K562 (cell line): Measurements from ENCODE around the gene DBNL. TPM values are rescaled to one million over a fixed set of nuclear protein-coding genes. Genes with fewer than 3 reads are reported as not detected.

Experiments used
- ATAC-seq: fragments of 200-7000 bp; cut with Tn5 transposase; 3 replicates; pipeline ENCODE4 v1.9.1; 2020; ENCODE audit warnings: moderate library complexity
- BruUV-seq: library from RNA; stranded (reverse); fragments of 400-500 nt; replicated peaks from 2 replicates; lab custom pipeline; 2021; lab: Mats Ljungman, UMichigan
- CTCF ChIA-PET: fragments of 300-600 bp; formaldehyde crosslinking; extraction: SDS; loops from one replicate; lab custom pipeline; 2021; ENCODE audit warnings: low intra/inter-chr PET ratio; lab: Yijun Ruan, JAX
- POLR2A ChIA-PET: fragments of 300-600, 350-650 bp; sonication (Branson Sonifier 250); formaldehyde crosslinking; extraction: SDS; loops from one replicate; lab custom pipeline; 2021; ENCODE audit warnings: antibody characterized with exemption, inconsistent platforms; lab: Yijun Ruan, JAX
- DNase-seq, 4 experiments: peaks; one replicate each; pipeline versions ENCODE4 v3.0.0 to v3.0.0-alpha.2; 2011 to 2018; ENCODE audit warnings: low spot score in 3 of 4, mixed read lengths in 3 of 4; ENCODE audit errors: extremely low read depth in 1 of 4
- FAIRE-seq: peaks from 2 replicates; lab custom pipeline; 2011; peaks lifted over from hg19 to GRCh38; lab: Jason Lieb, UNC
- H2AFZ ChIP-seq: 2 replicates; pipeline ENCODE4 v1.6.0; 2011; ENCODE audit warnings: low read depth, low read length, control low read depth, inconsistent platforms
- H3K27ac ChIP-seq: fragments of 200-600 bp; 3 replicates; pipeline ENCODE4 v1.8.0; 2011; ENCODE audit warnings: low read depth, mild to moderate bottlenecking, control low read depth, inconsistent platforms, low read length, moderate library complexity, mixed read lengths; ENCODE audit errors: extremely low read depth
- H3K27me3 ChIP-seq, 2 experiments: fragments of 300-600 bp in 1 of 2; 2 replicates in 1 of 2; 3 replicates in 1 of 2; pipeline versions ENCODE4 v1.6.0 to v1.8.0; 2011; ENCODE audit warnings: inconsistent platforms in 2 of 2, low read length in 2 of 2, mild to moderate bottlenecking in 1 of 2, mixed read lengths in 1 of 2, moderate library complexity in 1 of 2; ENCODE audit not compliant: control insufficient read depth in 2 of 2, insufficient read depth in 2 of 2
- H3K36me3 ChIP-seq: fragments of 300-600 bp; 3 replicates; pipeline ENCODE4 v1.8.0; 2011; ENCODE audit warnings: mild to moderate bottlenecking, low read length, inconsistent platforms; ENCODE audit not compliant: control insufficient read depth, insufficient read depth
- H3K4me1 ChIP-seq, 2 experiments: fragments of 200-600 bp in 1 of 2; replicated peaks in 1 of 2; 2 replicates in 1 of 2; 3 replicates in 1 of 2; pipeline versions ENCODE4 v1.5.1 to v1.8.0; 2011; ENCODE audit warnings: inconsistent platforms in 2 of 2, low read length in 2 of 2, mild to moderate bottlenecking in 1 of 2, mixed read lengths in 1 of 2, moderate library complexity in 1 of 2; ENCODE audit not compliant: control insufficient read depth in 2 of 2, insufficient read depth in 2 of 2
- H3K4me2 ChIP-seq: 2 replicates; pipeline ENCODE4 v1.6.1; 2011; ENCODE audit warnings: low read length, control low read depth, inconsistent platforms, mixed read lengths; ENCODE audit not compliant: insufficient read depth
- H3K4me3 ChIP-seq: fragments of 200-600 bp; sonication (generic), shearing (Covaris generic); 2 replicates; pipeline ENCODE4 v1.5.1; 2016; ENCODE audit warnings: control low read depth, inconsistent platforms
- H3K79me2 ChIP-seq: fragments of 200-600 bp; 3 replicates; pipeline ENCODE4 v1.8.0; 2011; ENCODE audit warnings: low read length, inconsistent platforms; ENCODE audit not compliant: control insufficient read depth, insufficient read depth
- H3K9ac ChIP-seq, 2 experiments: 2 replicates each; pipeline versions ENCODE4 v1.6.0 to v1.6.1; 2011; ENCODE audit warnings: low read depth in 2 of 2, low read length in 2 of 2, control low read depth in 1 of 2, inconsistent platforms in 1 of 2, mild to moderate bottlenecking in 1 of 2, mixed read lengths in 1 of 2; ENCODE audit not compliant: insufficient read depth in 1 of 2
- H3K9me1 ChIP-seq: one replicate; pipeline ENCODE4 v1.6.0; 2011; ENCODE audit warnings: inconsistent platforms, mild to moderate bottlenecking, low read length, moderate library complexity; ENCODE audit not compliant: control insufficient read depth, insufficient read depth
- H3K9me3 ChIP-seq: replicated peaks from 2 replicates; pipeline ENCODE4 v1.5.1; 2011; ENCODE audit warnings: low read depth, low read length, inconsistent platforms; ENCODE audit not compliant: control insufficient read depth, insufficient read depth
- H4K20me1 ChIP-seq: replicated peaks from 2 replicates; pipeline ENCODE4 v1.6.1; 2011; ENCODE audit warnings: low read length, inconsistent platforms, mixed read lengths; ENCODE audit not compliant: control insufficient read depth, insufficient read depth
- CTCF ChIP-seq, 3 experiments: IDR thresholded peaks in 2 of 3; conservative IDR thresholded peaks in 1 of 3; 2 replicates each; pipeline ENCODE4 v1.5.1; 2011 to 2012; ENCODE audit warnings: low read length in 3 of 3, mild to moderate bottlenecking in 3 of 3, control low read depth in 2 of 3, improper control_type of control experiment in 1 of 3, inconsistent platforms in 1 of 3, low read depth in 1 of 3, mixed read lengths in 1 of 3, moderate library complexity in 1 of 3; ENCODE audit not compliant: insufficient read depth in 2 of 3
- ERF ChIP-seq: fragments of 450-650 bp; formaldehyde crosslinking; IDR thresholded peaks from 2 replicates; pipeline ENCODE4 v1.4.0; 2020; ENCODE audit warnings: mild to moderate bottlenecking, mixed read lengths
- ETS1 ChIP-seq: conservative IDR thresholded peaks from 2 replicates; pipeline ENCODE4 v1.6.1; 2011; ENCODE audit warnings: low read depth, mild to moderate bottlenecking, low read length; ENCODE audit not compliant: control insufficient read depth
- FOXP1 ChIP-seq: sonication (generic); formaldehyde crosslinking; IDR thresholded peaks from 2 replicates; pipeline ENCODE4 v1.8.0; 2022; ENCODE audit warnings: mild to moderate bottlenecking, missing genetic modification reagents
- PHF21A ChIP-seq: fragments of 450-650 bp; IDR thresholded peaks from 2 replicates; pipeline ENCODE4 v1.6.1; 2017; ENCODE audit warnings: low read depth, borderline replicate concordance
- PKNOX1 ChIP-seq: fragments of 450-650 bp; IDR thresholded peaks from 2 replicates; pipeline ENCODE4 v1.6.1; 2016
- POLR2B ChIP-seq: fragments of 450-650 bp; IDR thresholded peaks from 2 replicates; pipeline ENCODE4 v1.6.1; 2018; ENCODE audit warnings: low read depth; ENCODE audit not compliant: partially characterized antibody
- POU5F1 ChIP-seq: fragments of 150-350 bp; IDR thresholded peaks from 2 replicates; pipeline ENCODE4 v1.6.1; 2014; ENCODE audit warnings: borderline replicate concordance, low read length, low read depth, mild to moderate bottlenecking; ENCODE audit not compliant: partially characterized antibody
- PRPF4 ChIP-seq: fragments of 200-400 bp; formaldehyde crosslinking; IDR thresholded peaks from one replicate; pipeline ENCODE4 v1.6.1; 2017; ENCODE audit warnings: low read length, low read depth, mild to moderate bottlenecking; ENCODE audit not compliant: insufficient read depth, poor library complexity, severe bottlenecking
- PTBP1 ChIP-seq: fragments of 200-400 bp; formaldehyde crosslinking; IDR thresholded peaks from 2 replicates; pipeline ENCODE4 v1.6.1; 2017; ENCODE audit warnings: low read depth, low read length
- SP2 ChIP-seq: IDR thresholded peaks from 2 replicates; pipeline ENCODE4 v1.6.1; 2011; ENCODE audit warnings: mild to moderate bottlenecking, low read depth, low read length, moderate library complexity; ENCODE audit not compliant: poor library complexity, severe bottlenecking; ENCODE audit errors: extremely low read depth
- THAP12 ChIP-seq: fragments of 250-450 bp; sonication (Bioruptor Pico); IDR thresholded peaks from 2 replicates; pipeline ENCODE4 v1.9.0; 2021; ENCODE audit warnings: mild to moderate bottlenecking, inconsistent platforms
- TRIM24 ChIP-seq, 2 experiments: fragments of 450-650 bp; IDR thresholded peaks; 2 replicates each; pipeline ENCODE4 v1.6.1; 2016
- ZBED1 ChIP-seq: IDR thresholded peaks from 2 replicates; pipeline ENCODE4 v1.6.1; 2014
- ZC3H11A ChIP-seq: IDR thresholded peaks from 2 replicates; pipeline ENCODE4 v1.6.1; 2012; ENCODE audit warnings: low read depth, low read length, improper control_type of control experiment
- ZC3H4 ChIP-seq: sonication (generic); formaldehyde crosslinking; IDR thresholded peaks from 2 replicates; pipeline ENCODE4 v1.9.0; 2021; ENCODE audit warnings: missing genetic modification reagents, borderline replicate concordance
- ZNF766 ChIP-seq: fragments of 200-800 bp; sonication (Bioruptor generic); conservative IDR thresholded peaks from 2 replicates; pipeline ENCODE4 v1.6.1; 2016; ENCODE audit warnings: missing genetic modification characterization, missing compliant biosample characterization
- WGBS: fragments of 100-300 bp; shearing (Covaris generic); methylation state at CpG from one replicate; pipeline ENCODE4 v1.1.6; 2016; ENCODE audit warnings: low coverage, mixed read lengths; ENCODE audit not compliant: insufficient coverage; ENCODE audit errors: missing lambda C conversion rate; 5-methylcytosine and 5-hydroxymethylcytosine counted together
- in situ Hi-C: fragments of 300-500 bp; cut with MboI; formaldehyde crosslinking; loops from 4 replicates; pipeline ENCODE4 v1.15.0; 2018; ENCODE audit warnings: inconsistent platforms, mixed read lengths
- intact Hi-C: fragments of 100-400 bp; cut with micrococcal nuclease; formaldehyde crosslinking; loops from 2 replicates; pipeline ENCODE4 v1.14.2; 2022
- polyA plus RNA-seq, 8 experiments: library from polyadenylated mRNA; depleted of rRNA in 4 of 8; stranded (reverse) in 5 of 8; unstranded in 3 of 8; fragments of >200 nt; fragmentation: Nextera tagmentation in 2 of 8; fragmentation: Illumina TruSeq in 1 of 8; extraction: Ambion mirVana in 2 of 8; extraction: Trizol in 1 of 8; gene quantifications; 2 replicates each; pipeline versions ENCODE4 v1.2.1 to v1.2.3, GENCODE V29; 2011 to 2014; ENCODE audit warnings: inconsistent platforms in 1 of 8, missing spikeins in 1 of 8
- total RNA-seq, 7 experiments: library from RNA; depleted of rRNA in 6 of 7; stranded (reverse); fragments of >200 nt in 6 of 7; fragmentation: Illumina TruSeq in 2 of 7; extraction: Trizol in 2 of 7; gene quantifications; 2 replicates each; pipeline versions ENCODE4 v1.2.1 to v1.2.3, GENCODE V29; 2011 to 2021; ENCODE audit warnings: low replicate concordance in 1 of 7

Gene DBNL
- total and polyA plus RNA-seq, 9 of the 15 experiments (the other 6 are each of a cell fraction or from before 2014, with no cell fraction given) = 1.9 to 65.1 (median 38.9) TPM

GRCh38 chr7:44093102-44093641, 48.7 kb downstream of the DBNL start:
- no peaks in the 10 kb centered on the region for H3K9me3 ChIP-seq
- H3K4me1 ChIP-seq = peaks cover 0 to 13% of the 10 kb centered on the region in 2 experiments; a peak in 2 of 5 replicates
- WGBS = 10% methylated on average over 6 of the region's 6 CpGs
- H3K9me1 ChIP-seq = no peaks in the 10 kb centered on the region
- BruUV-seq = no TSS peak
- H3K4me2 ChIP-seq = no peak overlapping the region
- H3K27me3 ChIP-seq = peaks cover 0 to 5% of the 10 kb centered on the region in 2 experiments; a peak in 1 of 5 replicates
- CTCF ChIA-PET = no interaction called here
- no peak overlapping the region for H3K9ac ChIP-seq
- no peak overlapping the region for H3K4me3 ChIP-seq
- POLR2A ChIA-PET = no interaction called here
- no peak for DNase-seq
- intact Hi-C loops = no loop called here
- in situ Hi-C loops = no loop called here
- H4K20me1 ChIP-seq = no peaks in the 10 kb centered on the region
- no peaks in the 10 kb centered on the region for H3K79me2 ChIP-seq
- no peaks in the 10 kb centered on the region for H3K36me3 ChIP-seq
- no peak for FAIRE-seq
- no peak overlapping the region for H3K27ac ChIP-seq
- H2AFZ ChIP-seq = no peak overlapping the region
- ATAC-seq = 0 out of 3 replicates have a peak, but pooled peaks have one; percentile 13
- TF ChIP-seq POLR2B = no peak
- TF ChIP-seq ZNF766 = peak; percentile 96
- no peak for TF ChIP-seq CTCF (IDR thresholded peaks at IDR 0.05 in 2 of 3, conservative IDR thresholded peaks at IDR 0.05 in 1 of 3; ENCODE audit: insufficient read depth in 2 of 3, low read depth in 1 of 3, low read length in 3 of 3)
- TF ChIP-seq TRIM24 (IDR thresholded peaks at IDR 0.05) = peak in 1 of 2 experiments; percentile 44; a peak in 1 of 4 replicates
- TF ChIP-seq ZBED1 = no peak
- TF ChIP-seq PTBP1 = no peak
- no peak for TF ChIP-seq ETS1
- no peak for TF ChIP-seq ZC3H4 (CRISPR knock-in tag)
- no peak for TF ChIP-seq POU5F1
- TF ChIP-seq SP2 = no peak
- no peak for TF ChIP-seq PRPF4
- TF ChIP-seq ZC3H11A = no peak
- TF ChIP-seq PHF21A = no peak
- no peak for TF ChIP-seq FOXP1
- TF ChIP-seq ERF = no peak
- no peak for TF ChIP-seq THAP12 (CRISPR knock-in tag)
- peak; percentile 66; the same call in 1 of the 2 replicates for TF ChIP-seq PKNOX1
